HL-60 (cell line): ENCODE results near the gene BANF2.

Source experiments
- DNase-seq, 2 experiments: peaks; one replicate each; pipeline ENCODE4 v3.0.0-alpha.2; 2010 to 2020; ENCODE audit warnings: low read depth in 1 of 2, low spot score in 1 of 2
- H3K27ac ChIP-seq: fragments of 250-450 bp; sonication (Bioruptor Pico); replicated peaks from 2 replicates; pipeline ENCODE4 v1.5.1; 2020; ENCODE audit warnings: mild to moderate bottlenecking, moderate library complexity
- H3K27me3 ChIP-seq: fragments of 250-450 bp; sonication (Bioruptor Pico); 2 replicates; pipeline ENCODE4 v1.5.1; 2021; ENCODE audit warnings: mild to moderate bottlenecking, moderate library complexity; ENCODE audit not compliant: insufficient read depth, poor library complexity, severe bottlenecking
- H3K4me3 ChIP-seq: replicated peaks from 2 replicates; pipeline ENCODE4 v1.5.1; 2011; ENCODE audit warnings: mild to moderate bottlenecking, control low read depth, low read length; ENCODE audit not compliant: insufficient read depth
- CTCF ChIP-seq: IDR thresholded peaks from one replicate; pipeline ENCODE4 v1.5.1; 2011; ENCODE audit warnings: low read length, control low read depth, inconsistent platforms; ENCODE audit not compliant: insufficient read depth
- GABPA ChIP-seq: IDR thresholded peaks from 2 replicates; pipeline ENCODE4 v1.6.1; 2012; ENCODE audit warnings: low read depth
- POLR2AphosphoS5 ChIP-seq: IDR thresholded peaks from 2 replicates; pipeline ENCODE4 v1.6.1; 2012; ENCODE audit warnings: low read depth
- SPI1 ChIP-seq: IDR thresholded peaks from 2 replicates; pipeline ENCODE4 v1.6.1; 2012; ENCODE audit warnings: low read depth, mild to moderate bottlenecking, borderline replicate concordance
- TF ChIP-seq, protein P1 (sequence below): IDR thresholded peaks from 2 replicates; pipeline ENCODE4 v1.6.1; 2012; ENCODE audit warnings: low read depth; ENCODE audit not compliant: insufficient replicate concordance

The BANF2 gene

DNA sequence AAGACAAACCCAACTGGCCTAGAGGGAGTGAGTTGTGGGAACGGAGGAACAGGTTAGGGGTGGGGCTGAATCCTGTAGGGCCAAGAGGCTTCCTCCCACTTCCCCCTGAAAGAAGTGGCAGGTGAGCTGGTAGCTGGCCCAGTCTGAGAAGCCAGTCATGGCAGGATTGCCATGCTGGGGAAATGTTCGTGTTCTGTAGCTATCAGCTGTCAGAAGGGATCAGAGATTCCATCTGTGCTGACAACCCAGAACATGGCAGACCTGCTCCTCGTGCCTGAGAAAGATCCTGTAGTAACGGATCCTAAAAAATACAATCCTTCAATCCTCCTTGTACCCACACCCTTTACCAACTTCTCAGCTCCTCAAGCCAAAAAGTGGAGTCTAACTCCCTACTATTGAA lies 43.0 kb downstream of the BANF2 start:
- TF ChIP-seq SPI1 (no peak), POLR2AphosphoS5 (no peak), GABPA (no peak), CTCF (no peak)
- TF ChIP-seq, protein P1, sequence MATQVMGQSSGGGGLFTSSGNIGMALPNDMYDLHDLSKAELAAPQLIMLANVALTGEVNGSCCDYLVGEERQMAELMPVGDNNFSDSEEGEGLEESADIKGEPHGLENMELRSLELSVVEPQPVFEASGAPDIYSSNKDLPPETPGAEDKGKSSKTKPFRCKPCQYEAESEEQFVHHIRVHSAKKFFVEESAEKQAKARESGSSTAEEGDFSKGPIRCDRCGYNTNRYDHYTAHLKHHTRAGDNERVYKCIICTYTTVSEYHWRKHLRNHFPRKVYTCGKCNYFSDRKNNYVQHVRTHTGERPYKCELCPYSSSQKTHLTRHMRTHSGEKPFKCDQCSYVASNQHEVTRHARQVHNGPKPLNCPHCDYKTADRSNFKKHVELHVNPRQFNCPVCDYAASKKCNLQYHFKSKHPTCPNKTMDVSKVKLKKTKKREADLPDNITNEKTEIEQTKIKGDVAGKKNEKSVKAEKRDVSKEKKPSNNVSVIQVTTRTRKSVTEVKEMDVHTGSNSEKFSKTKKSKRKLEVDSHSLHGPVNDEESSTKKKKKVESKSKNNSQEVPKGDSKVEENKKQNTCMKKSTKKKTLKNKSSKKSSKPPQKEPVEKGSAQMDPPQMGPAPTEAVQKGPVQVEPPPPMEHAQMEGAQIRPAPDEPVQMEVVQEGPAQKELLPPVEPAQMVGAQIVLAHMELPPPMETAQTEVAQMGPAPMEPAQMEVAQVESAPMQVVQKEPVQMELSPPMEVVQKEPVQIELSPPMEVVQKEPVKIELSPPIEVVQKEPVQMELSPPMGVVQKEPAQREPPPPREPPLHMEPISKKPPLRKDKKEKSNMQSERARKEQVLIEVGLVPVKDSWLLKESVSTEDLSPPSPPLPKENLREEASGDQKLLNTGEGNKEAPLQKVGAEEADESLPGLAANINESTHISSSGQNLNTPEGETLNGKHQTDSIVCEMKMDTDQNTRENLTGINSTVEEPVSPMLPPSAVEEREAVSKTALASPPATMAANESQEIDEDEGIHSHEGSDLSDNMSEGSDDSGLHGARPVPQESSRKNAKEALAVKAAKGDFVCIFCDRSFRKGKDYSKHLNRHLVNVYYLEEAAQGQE = no peak
- Histone ChIP-seq H3K27me3 (no peaks in the 10 kb centered on the region), H3K27ac (no peak overlapping the region), H3K4me3 (no peak overlapping the region)
- DNase-seq = no peak

GRCh38 chr20:17743677-17744076 lies 43.9 kb downstream of the BANF2 start:
- Histone ChIP-seq H3K27ac (no peak overlapping the region), H3K4me3 (no peak overlapping the region), H3K27me3 (no peaks in the 10 kb centered on the region)
- no peak for TF ChIP-seq POLR2AphosphoS5
- TF ChIP-seq SPI1 = no peak
- TF ChIP-seq GABPA = no peak
- TF ChIP-seq CTCF = no peak
- TF ChIP-seq, protein P1 = no peak
- DNase-seq = no peak

DNA sequence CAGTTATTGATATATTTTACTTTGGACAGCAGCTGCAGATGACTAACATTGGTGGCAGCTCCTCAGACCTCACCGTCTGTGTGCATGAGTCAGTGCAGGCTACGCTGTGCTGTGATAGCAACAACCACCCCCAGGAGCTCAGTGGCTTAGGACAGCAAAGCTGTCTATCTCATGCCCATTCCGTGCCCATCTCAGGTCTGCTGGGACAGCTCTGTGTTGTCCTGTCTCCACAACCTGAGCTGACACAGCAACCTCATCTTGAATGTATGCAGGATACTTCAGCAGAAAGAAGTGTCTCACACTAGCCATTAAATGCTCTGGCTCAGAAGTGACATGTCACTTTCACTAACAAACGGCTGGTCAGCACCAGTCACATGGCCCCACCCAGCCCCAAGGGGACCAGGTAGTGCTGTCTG lies 47.7 kb downstream of the BANF2 start:
- no peak for DNase-seq
- Histone ChIP-seq H3K27me3 (no peaks in the 10 kb centered on the region), H3K27ac (no peak overlapping the region), H3K4me3 (no peak overlapping the region)
- no peak for TF ChIP-seq GABPA
- TF ChIP-seq CTCF = no peak
- no peak for TF ChIP-seq POLR2AphosphoS5
- TF ChIP-seq, protein P1 = no peak
- no peak for TF ChIP-seq SPI1
